ENCODE results near the gene ISL2. TPM values are rescaled to one million over a fixed set of nuclear protein-coding genes. Genes with fewer than 3 reads are reported as not detected.

ISL2 gene
- polyA plus RNA-seq, 6 donors from 2014 or later: not detected

DNA sequence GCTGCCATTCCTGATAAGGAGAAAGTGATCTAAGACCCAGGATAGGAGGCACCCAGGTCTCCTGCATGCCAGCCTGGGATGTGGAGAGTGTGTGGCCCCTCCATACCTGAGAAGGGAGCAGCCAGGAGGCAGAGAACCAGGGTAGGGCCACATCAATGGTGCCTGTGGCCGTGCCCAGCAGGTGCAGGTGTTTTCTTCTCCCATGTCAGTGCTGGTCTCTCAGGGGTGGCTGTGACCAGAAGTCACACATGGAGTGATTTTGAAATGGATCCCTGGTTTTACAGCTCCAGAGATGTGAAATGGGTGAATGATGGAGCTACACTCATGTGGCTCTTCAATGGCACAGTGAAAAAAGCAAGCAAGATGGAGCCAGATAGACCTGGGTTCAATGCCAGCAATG lies 3.3 kb upstream of the ISL2 start:
- H3K27me3 Mint-ChIP-seq: peaks cover 71 to 78% (median 77%) of the 10 kb centered on the region in 3 donors
- peaks cover 21 to 36% (median 32%) of the 10 kb centered on the region in 3 donors for H3K4me1 Mint-ChIP-seq
- no peak for ATAC-seq (ENCODE audit: low read depth in 2 of 2)
- H3K4me3 Mint-ChIP-seq: peak overlapping the region in 1 of 8 donors; percentile 47
- no peak overlapping the region for H3K27ac Mint-ChIP-seq
- no peak for DNase-seq
- peaks cover 0 to 24% (median 10%) of the 10 kb centered on the region in 7 donors for H3K9me3 Mint-ChIP-seq
- peaks cover 0 to 7% of the 10 kb centered on the region in 2 donors for H3K36me3 Mint-ChIP-seq

DNA sequence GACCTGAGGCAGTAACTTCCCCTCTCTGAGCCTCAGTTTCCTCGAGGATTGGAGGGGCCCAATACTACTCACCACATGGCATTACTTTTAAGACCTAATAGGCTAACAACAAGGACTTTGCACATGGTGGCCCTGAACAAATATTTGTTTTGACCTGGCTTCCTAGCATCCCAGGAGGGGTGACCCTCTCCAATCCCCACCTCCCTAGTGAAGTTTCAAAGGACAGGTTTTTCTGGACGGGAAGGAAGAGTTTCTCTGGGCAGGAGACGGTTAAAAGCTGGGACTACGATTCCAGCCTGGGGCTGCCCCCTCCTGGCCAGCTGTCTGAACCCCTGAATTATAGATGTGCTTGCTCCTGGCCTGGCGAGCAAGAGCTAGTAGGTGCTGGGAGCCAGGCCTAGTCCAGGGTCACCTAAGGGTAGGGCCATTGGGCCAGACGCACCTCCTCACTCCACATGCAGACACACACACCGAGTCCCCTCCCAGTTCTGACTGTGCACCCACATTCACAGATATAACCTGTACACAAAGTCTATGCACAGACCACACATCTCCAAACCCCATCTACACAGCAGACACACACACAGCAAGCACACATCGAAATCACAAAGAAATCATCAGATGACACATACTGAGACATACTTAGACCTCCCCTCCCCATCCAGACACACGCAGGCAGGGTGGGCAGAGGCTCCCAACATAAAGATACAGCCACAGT lies 2.7 kb upstream of the ISL2 start:
- Mint-ChIP-seq H3K4me3 (peak overlapping the region in 3 of 8 donors; percentile 17 to 38 (median 36)), H3K27me3 (peaks cover 71 to 78% (median 77%) of the 10 kb centered on the region in 3 donors)
- no peak for DNase-seq

DNA sequence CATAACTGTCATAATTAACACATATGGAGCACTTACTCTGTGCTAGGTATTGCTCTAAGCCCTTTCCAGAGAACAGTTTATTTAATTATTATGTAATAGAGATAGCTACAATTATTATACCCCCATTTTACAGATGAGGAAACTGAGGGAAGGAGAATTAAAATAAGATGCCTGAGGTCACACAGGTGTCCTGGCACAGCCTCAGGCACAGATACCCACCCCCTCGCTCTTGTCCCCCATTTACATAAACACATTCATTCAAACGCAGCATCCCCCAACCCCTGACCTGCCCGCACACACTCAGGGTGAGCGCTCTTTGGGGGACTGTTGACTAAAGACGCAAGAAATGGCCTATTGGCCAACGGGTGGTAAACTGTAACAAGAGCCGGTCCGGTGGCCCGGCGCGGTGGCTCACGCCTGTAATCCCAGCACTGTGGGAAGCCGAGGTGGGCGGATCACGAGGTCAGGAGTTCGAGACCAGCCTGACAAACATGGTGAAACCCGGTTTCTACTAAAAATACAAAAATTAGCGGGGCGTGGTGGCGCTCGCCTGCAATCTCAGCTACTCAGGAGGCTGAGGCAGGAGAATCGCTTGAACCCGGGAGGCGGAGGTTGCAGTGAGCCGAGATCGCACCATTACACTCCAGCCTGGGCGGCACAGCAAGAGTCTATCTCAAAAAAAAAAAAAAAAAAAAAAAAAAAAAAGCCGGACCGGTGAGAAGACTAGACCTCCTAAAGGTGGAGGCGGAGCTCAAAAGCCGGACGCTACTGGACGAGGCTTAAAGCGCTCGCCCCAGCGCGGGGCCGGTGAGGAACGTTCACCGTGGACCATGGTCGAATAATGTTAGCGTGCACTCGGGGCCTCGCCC lies 1.9 kb upstream of the ISL2 start:
- peaks cover 0 to 7% of the 10 kb centered on the region in 2 donors for H3K36me3 Mint-ChIP-seq
- peaks cover 71 to 82% (median 78%) of the 10 kb centered on the region in 3 donors for H3K27me3 Mint-ChIP-seq
- H3K9me3 Mint-ChIP-seq: peaks cover 0 to 24% (median 10%) of the 10 kb centered on the region in 7 donors
- no peak for DNase-seq
- peak overlapping the region in 7 of 8 donors; percentile 35 to 91 (median 86) for H3K4me3 Mint-ChIP-seq
- ATAC-seq (ENCODE audit: low read depth in 2 of 2): no peak
- peaks cover 33 to 48% (median 46%) of the 10 kb centered on the region in 3 donors for H3K4me1 Mint-ChIP-seq
- peak overlapping the region in 3 of 6 donors; percentile 32 to 87 (median 60) for H3K27ac Mint-ChIP-seq

More for the DNA sequence above, 2.7 kb upstream of the ISL2 start:
- H3K27ac Mint-ChIP-seq: peak overlapping the region in 1 of 6 donors; percentile 0
- H3K9me3 Mint-ChIP-seq: peaks cover 0 to 24% (median 10%) of the 10 kb centered on the region in 7 donors
- peaks cover 26 to 41% (median 38%) of the 10 kb centered on the region in 3 donors for H3K4me1 Mint-ChIP-seq
- H3K36me3 Mint-ChIP-seq: peaks cover 0 to 7% of the 10 kb centered on the region in 2 donors
- ATAC-seq (ENCODE audit: low read depth in 2 of 2): no peak

DNA sequence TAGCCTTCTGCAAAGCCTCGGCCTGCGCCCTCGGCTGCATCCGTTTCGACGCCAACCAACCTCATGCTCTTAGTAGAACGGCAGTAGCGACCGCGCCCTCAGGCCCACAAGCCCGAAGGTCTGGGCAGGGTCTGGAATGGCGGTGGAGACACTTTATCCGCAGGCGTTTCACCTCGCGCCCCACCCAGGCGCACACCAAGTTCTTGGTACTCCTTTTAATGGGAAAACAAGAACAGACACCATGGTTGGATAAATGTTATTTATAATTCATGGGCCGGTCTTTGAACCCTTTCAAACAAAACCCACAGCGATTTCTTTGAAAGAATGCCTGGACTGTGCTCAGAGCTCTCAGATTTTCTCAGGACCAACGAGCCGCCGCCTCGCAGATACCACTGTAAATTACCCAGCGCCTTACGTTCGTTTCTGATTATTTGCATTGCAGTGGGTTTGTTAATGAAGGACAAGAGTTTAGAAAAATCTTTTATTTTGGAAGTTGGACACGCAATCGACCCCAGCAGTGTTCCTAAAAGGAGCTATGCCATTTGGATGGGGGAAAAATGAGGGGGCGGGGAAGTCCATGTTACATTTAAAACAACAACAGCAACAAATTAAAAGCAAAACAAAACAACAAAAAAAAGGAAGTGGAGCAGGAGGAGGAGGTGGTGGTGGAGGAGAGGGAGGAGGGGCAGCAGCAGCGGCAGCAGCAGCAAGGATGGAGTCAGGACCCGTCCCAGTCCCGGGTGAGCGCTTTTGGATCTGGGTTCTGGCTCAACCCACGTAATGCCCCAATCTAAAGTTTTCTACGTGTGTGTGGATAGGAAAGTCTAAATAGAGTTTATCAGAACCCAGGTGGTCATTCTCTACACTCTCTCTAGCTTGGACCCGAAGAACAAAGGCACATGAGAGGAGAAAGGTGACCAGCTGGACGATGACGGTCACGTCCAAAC lies 993 bp upstream of the ISL2 start:
- H3K4me1 Mint-ChIP-seq: peaks cover 41 to 55% (median 53%) of the 10 kb centered on the region in 3 donors
- peaks cover 0 to 7% of the 10 kb centered on the region in 2 donors for H3K36me3 Mint-ChIP-seq
- H3K27me3 Mint-ChIP-seq: peaks cover 73 to 82% (median 76%) of the 10 kb centered on the region in 3 donors
- ATAC-seq (ENCODE audit: low read depth in 2 of 2): peak; percentile 25 to 29
- peaks cover 0 to 24% (median 10%) of the 10 kb centered on the region in 7 donors for H3K9me3 Mint-ChIP-seq
- H3K4me3 Mint-ChIP-seq: peak overlapping the region; percentile 57 to 91 (median 85)
- H3K27ac Mint-ChIP-seq: peak overlapping the region in 4 of 6 donors; percentile 60 to 87 (median 77)
- DNase-seq: no peak

DNA sequence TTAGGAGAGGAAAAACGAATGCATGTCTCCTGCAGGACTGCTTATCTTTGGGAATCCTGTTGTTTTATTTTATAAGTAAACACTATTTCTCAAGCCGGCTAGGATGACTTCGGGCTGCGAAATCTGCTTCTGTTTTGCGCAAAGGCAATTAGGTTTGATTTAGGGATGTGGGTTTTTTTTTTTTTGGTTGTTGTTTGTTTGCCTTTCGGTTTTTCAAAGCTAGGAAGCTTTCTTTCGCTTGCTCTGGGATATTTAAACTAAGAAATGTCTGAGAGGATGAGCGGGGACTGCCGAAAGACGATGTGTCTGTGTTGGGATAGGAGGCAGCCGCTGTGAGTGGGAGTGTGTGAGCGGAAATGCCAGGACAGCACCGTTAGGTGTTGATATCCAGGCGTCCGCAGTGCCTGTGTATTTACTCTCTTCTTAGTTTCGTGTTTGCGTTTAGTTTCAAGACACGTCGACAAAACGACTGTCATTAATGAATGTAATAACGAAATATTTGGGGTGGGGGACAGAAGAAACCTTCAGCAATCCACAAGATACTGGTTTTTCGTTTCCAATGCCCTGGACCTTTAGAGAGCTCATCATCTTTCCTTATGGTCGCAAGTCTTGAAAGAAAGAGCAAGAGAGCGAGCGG lies 604 bp downstream of the ISL2 start:
- Mint-ChIP-seq H3K9me3 (peaks cover 0 to 24% (median 10%) of the 10 kb centered on the region in 7 donors), H3K4me1 (peaks cover 52 to 69% (median 67%) of the 10 kb centered on the region in 3 donors), H3K27me3 (peaks cover 79 to 91% (median 86%) of the 10 kb centered on the region in 3 donors), H3K27ac (peak overlapping the region in 5 of 6 donors; percentile 59 to 94 (median 91)), H3K4me3 (peak overlapping the region; percentile 66 to 89 (median 76)), H3K36me3 (peaks cover 0 to 7% of the 10 kb centered on the region in 2 donors)
- ATAC-seq (ENCODE audit: low read depth in 2 of 2) (no peak), DNase-seq (no peak)

DNA sequence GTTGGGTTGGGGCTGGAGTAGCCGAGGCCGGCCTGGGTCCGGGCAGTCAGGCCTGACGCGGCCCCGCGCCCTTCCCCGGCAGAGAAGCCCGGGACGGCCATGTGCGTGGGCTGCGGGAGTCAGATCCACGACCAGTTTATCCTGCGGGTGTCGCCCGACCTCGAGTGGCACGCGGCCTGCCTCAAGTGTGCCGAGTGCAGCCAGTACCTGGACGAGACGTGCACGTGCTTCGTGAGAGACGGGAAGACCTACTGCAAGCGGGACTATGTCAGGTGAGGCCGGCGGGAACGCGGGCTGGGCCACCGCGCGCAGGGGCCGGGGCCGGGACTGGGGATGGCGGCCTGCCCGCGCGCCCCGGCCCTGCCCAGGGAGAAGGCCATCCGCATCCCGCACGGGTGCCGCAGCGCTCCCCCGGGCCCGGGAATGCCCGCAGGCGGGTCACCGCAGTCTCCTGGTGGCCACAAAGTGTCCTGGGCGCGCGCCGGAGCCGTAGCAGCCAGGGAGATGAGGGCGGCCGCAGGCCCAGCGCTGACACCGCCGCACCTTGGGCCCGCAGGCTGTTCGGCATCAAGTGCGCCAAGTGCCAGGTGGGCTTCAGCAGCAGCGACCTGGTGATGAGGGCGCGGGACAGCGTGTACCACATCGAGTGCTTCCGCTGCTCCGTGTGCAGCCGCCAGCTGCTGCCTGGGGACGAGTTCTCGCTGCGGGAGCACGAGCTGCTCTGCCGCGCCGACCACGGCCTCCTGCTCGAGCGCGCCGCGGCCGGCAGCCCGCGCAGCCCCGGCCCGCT lies 1.3 kb downstream of the ISL2 start:
- Mint-ChIP-seq H3K9me3 (peaks cover 0 to 24% (median 10%) of the 10 kb centered on the region in 7 donors), H3K27me3 (peaks cover 74 to 85% (median 80%) of the 10 kb centered on the region in 3 donors), H3K27ac (peak overlapping the region in 2 of 6 donors; percentile 47 to 59), H3K4me1 (peaks cover 52 to 70% (median 67%) of the 10 kb centered on the region in 3 donors), H3K4me3 (peak overlapping the region; percentile 66 to 95 (median 74)), H3K36me3 (peaks cover 0 to 7% of the 10 kb centered on the region in 2 donors)
- DNase-seq (no peak), ATAC-seq (ENCODE audit: low read depth in 2 of 2) (no peak)

DNA sequence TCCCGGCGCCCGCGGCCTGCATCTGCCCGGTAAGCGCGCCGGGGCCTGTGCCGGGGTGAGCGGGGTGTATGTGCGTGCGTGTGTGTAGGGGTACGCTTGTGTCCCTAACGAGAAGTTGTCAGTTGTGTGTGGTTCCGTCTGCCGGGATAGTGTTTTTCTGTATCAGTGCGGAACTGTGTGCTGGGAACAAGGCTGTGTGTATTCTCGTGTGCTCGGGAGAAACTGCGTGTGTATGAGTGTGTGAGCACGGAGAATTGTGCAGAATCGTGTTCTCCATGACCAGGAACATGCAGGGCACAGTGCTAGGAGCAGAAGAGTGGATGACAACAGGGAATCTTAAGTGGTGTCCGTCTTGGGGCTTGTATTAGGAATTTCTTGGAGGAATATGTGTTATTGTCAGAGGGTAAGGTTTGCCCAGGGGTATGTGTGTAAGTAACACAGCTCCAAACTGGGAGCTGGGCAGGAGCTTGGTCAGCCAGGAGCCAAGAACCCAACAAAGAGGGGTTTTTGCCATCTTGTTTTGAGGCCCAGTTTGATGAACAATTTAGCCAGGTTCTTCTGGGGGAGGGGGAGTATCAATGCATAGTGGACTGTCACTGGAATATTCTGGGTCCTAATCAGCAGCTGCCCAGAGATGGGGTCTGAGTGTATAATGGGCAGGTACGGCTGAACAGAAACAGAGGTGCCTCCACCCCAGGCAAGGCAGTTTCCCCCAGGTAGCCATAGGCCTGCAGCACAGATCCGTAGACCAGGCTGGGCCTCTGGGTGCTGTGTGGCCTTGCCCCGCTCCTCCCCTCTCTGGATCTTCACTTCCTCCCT lies 2.1 kb downstream of the ISL2 start:
- ATAC-seq (ENCODE audit: low read depth in 2 of 2): no peak
- Mint-ChIP-seq H3K9me3 (peaks cover 0 to 24% (median 10%) of the 10 kb centered on the region in 7 donors), H3K27ac (peak overlapping the region in 5 of 6 donors; percentile 2 to 78 (median 31)), H3K36me3 (peaks cover 0 to 7% of the 10 kb centered on the region in 2 donors), H3K4me1 (peaks cover 57 to 77% (median 72%) of the 10 kb centered on the region in 3 donors), H3K27me3 (peaks cover 74 to 82% (median 77%) of the 10 kb centered on the region in 3 donors), H3K4me3 (peak overlapping the region; percentile 37 to 95 (median 91))
- DNase-seq: no peak

DNA sequence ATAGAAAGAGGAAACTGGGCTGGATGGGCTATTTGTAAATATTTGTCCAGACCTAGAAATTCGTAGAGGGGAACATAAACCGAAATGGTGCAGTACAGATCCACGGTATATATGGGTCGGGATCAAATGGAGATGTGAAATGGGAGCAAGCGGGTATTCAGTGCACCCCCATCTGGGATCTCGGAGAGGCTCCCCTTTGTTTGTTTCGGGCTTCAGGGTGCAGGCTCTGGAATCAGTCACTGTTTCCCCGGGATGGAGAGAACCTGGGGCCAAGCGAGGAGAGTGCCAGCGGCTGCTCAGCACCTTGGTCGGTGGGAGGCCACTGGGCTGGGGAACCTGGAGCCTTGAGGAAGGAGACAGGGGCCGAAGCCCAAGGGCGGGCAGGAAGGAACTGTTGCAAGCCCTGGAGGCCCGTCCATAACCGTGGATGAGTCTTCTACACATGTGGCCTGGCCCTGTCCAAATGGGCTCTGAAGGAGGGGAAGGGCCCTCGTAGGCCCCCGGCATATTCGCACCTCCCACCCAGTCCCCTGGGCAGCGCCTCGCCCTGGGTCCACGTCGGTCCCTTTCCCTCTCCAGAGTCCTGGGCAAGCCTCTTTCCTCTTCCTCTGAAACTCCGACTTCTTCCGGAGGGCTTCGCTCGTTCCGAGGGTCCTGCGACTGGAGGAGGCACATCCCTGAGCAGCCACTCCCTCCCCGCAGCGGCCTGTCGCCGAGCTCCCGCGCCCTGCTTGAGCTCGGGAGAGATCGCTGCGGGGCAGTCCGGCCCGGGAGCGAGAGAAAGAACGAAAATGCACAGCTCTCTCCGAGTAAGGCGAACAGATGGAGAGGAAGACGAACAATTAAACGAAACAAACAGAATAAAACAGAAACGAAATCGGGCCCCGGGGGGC lies 3.0 kb downstream of the ISL2 start:
- Mint-ChIP-seq H3K27ac (peak overlapping the region in 4 of 6 donors; percentile 31 to 88 (median 64)), H3K36me3 (peaks cover 0 to 7% of the 10 kb centered on the region in 2 donors), H3K27me3 (peaks cover 74 to 82% (median 76%) of the 10 kb centered on the region in 3 donors), H3K9me3 (peaks cover 0 to 24% (median 10%) of the 10 kb centered on the region in 7 donors), H3K4me3 (peak overlapping the region; percentile 74 to 95 (median 92)), H3K4me1 (peaks cover 52 to 71% (median 66%) of the 10 kb centered on the region in 3 donors)
- ATAC-seq (ENCODE audit: low read depth in 2 of 2) (peak; percentile 3), DNase-seq (no peak)

DNA sequence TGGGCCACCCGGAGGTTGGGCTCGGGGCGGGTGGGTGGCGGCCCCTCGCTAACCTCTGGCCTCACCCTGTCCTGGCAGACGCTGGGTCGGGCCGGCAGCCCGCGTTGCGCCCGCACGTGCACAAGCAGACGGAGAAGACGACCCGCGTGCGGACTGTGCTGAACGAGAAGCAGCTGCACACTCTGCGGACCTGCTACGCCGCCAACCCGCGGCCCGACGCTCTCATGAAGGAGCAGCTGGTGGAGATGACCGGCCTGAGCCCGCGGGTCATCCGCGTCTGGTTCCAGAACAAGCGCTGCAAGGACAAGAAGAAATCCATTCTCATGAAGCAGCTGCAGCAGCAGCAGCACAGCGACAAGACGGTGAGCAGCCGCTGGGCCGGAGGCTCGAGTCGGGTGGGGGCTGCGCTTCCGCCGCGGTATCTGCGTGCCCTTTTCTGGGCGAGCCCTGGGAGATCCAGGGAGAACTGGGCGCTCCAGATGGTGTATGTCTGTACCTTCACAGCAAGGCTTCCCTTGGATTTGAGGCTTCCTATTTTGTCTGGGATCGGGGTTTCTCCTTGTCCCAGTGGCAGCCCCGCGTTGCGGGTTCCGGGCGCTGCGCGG lies 3.7 kb downstream of the ISL2 start:
- peaks cover 0 to 23% (median 8%) of the 10 kb centered on the region in 7 donors for H3K9me3 Mint-ChIP-seq
- H3K27ac Mint-ChIP-seq: peak overlapping the region in 3 of 6 donors; percentile 72 to 92 (median 79)
- H3K36me3 Mint-ChIP-seq: peaks cover 0 to 12% of the 10 kb centered on the region in 2 donors
- ATAC-seq (ENCODE audit: low read depth in 2 of 2) (peak; percentile 24 to 38), DNase-seq (no peak)
- H3K4me3 Mint-ChIP-seq: peak overlapping the region; percentile 74 to 95 (median 92)
- H3K4me1 Mint-ChIP-seq: peaks cover 54 to 66% (median 66%) of the 10 kb centered on the region in 3 donors
- peaks cover 76 to 82% (median 78%) of the 10 kb centered on the region in 3 donors for H3K27me3 Mint-ChIP-seq

Data from naive B cell (primary cell).